ENCODE data around the gene SCYL3. TPM values are rescaled to one million over a fixed set of nuclear protein-coding genes. Genes with fewer than 3 reads are reported as not detected.
"Not testable (repeated sequence)": the region's sequence is repeated elsewhere in the genome, so short reads cannot be mapped to it uniquely, and the experiment has no call there.

The SCYL3 gene
- total RNA-seq, 2 donors from 2014 or later, result 7.0 to 7.3 TPM

- intact Hi-C loops (cut with DNase I), result no loop called here
- Histone ChIP-seq H3K27ac (no peak overlapping the region), H3K4me3 (no peak overlapping the region), H3K4me1 (no peaks in the 10 kb centered on the region), H3K9me3 (no peaks in the 10 kb centered on the region), H3K27me3 (no peaks in the 10 kb centered on the region), H3K36me3 (replicated peaks in 1 of 2; ENCODE audit: insufficient read depth in 1 of 2, low read depth in 2 of 2) (peaks cover 0 to 49% of the 10 kb centered on the region in 2 donors)
- 86 to 88% methylated on average over 3 of the region's 3 CpGs for WGBS, 2 donors
- DNase-seq (no peak), ATAC-seq (no peak)
- TF ChIP-seq POLR2A (IDR thresholded peaks at IDR 0.05) (no peak), CTCF (IDR thresholded peaks at IDR 0.05) (no peak)
These were observed 19.5 kb downstream of the SCYL3 start for GRCh38 chr1:169874229-169874628.

GRCh38 chr1:169873582-169874199 lies 20.0 kb downstream of the SCYL3 start:
- Histone ChIP-seq H3K4me1 (no peaks in the 10 kb centered on the region), H3K4me3 (no peak overlapping the region), H3K27me3 (no peaks in the 10 kb centered on the region), H3K27ac (no peak overlapping the region), H3K9me3 (no peaks in the 10 kb centered on the region), H3K36me3 (replicated peaks in 1 of 2; ENCODE audit: insufficient read depth in 1 of 2, low read depth in 2 of 2) (peaks cover 0 to 51% of the 10 kb centered on the region in 2 donors)
- DNase-seq (no peak), ATAC-seq (no peak)
- intact Hi-C loops (cut with DNase I), result no loop called here
- WGBS, 2 donors, result 76 to 97% methylated on average over 3 of the region's 3 CpGs
- TF ChIP-seq CTCF (IDR thresholded peaks at IDR 0.05) (no peak), POLR2A (IDR thresholded peaks at IDR 0.05) (no peak)

GRCh38 chr1:169872906-169873305 lies 20.8 kb downstream of the SCYL3 start:
- peaks cover 0 to 51% of the 10 kb centered on the region in 2 donors for H3K36me3 ChIP-seq (replicated peaks in 1 of 2; ENCODE audit: insufficient read depth in 1 of 2, low read depth in 2 of 2)

GRCh38 chr1:169871988-169872387 lies 21.7 kb downstream of the SCYL3 start:
- H3K9me3 ChIP-seq; ATAC-seq; H3K27ac ChIP-seq; H3K27me3 ChIP-seq; DNase-seq; H3K4me1 ChIP-seq; H3K4me3 ChIP-seq; intact Hi-C loops (cut with DNase I): not testable (repeated sequence)
- WGBS, 2 donors, result 88 to 100% methylated on average over 3 of the region's 3 CpGs
- H3K36me3 ChIP-seq (replicated peaks in 1 of 2; ENCODE audit: insufficient read depth in 1 of 2, low read depth in 2 of 2), result peaks cover 0 to 56% of the 10 kb centered on the region in 2 donors

More at GRCh38 chr1:169872906-169873305, 20.8 kb downstream of the SCYL3 start:
- no peaks in the 10 kb centered on the region for H3K4me1 ChIP-seq
- H3K4me3 ChIP-seq, result no peak overlapping the region
- TF ChIP-seq POLR2A (IDR thresholded peaks at IDR 0.05) (no peak), CTCF (IDR thresholded peaks at IDR 0.05) (no peak)
- H3K27me3 ChIP-seq, result no peaks in the 10 kb centered on the region
- intact Hi-C loops (cut with DNase I), result no loop called here
- H3K9me3 ChIP-seq, result no peaks in the 10 kb centered on the region
- no peak for ATAC-seq
- H3K27ac ChIP-seq, result no peak overlapping the region
- no peak for DNase-seq

- Histone ChIP-seq H3K36me3 (replicated peaks in 1 of 2; ENCODE audit: insufficient read depth in 1 of 2, low read depth in 2 of 2) (peaks cover 3 to 52% of the 10 kb centered on the region in 2 donors), H3K4me1 (no peaks in the 10 kb centered on the region), H3K27me3 (no peaks in the 10 kb centered on the region), H3K9me3 (no peaks in the 10 kb centered on the region), H3K4me3 (no peak overlapping the region), H3K27ac (no peak overlapping the region)
- ATAC-seq (no peak), DNase-seq (no peak)
- intact Hi-C loops (cut with DNase I), result no loop called here
- WGBS, 2 donors, result 100% methylated on average over 1 of the region's 1 CpG
- TF ChIP-seq CTCF (IDR thresholded peaks at IDR 0.05) (no peak), POLR2A (IDR thresholded peaks at IDR 0.05) (no peak)
These were observed 24.3 kb downstream of the SCYL3 start for GRCh38 chr1:169869426-169869825.
